ENCODE measurements around the gene RPL15. TPM values are rescaled to one million over a fixed set of nuclear protein-coding genes. Genes with fewer than 3 reads are reported as not detected.
A peak's percentile ranks its signal among the peaks of the same experiment; 100 is the strongest.

The RPL15 gene
- total RNA-seq, 1 donor from 2014 or later = 1,629 TPM

GRCh38 chr3:23884481-23884880, 32.5 kb upstream of the RPL15 start:
- TF ChIP-seq CTCF (IDR thresholded peaks at IDR 0.05; ENCODE audit: insufficient read depth, low read depth, low read length) (peak; percentile 8), EZH2 (IDR thresholded peaks at IDR 0.05; ENCODE audit: insufficient read depth, low read length) (no peak)
- H2AFZ ChIP-seq (ENCODE audit: low read depth, low read length) = no peak overlapping the region
- no peaks in the 10 kb centered on the region for H3K27me3 ChIP-seq (ENCODE audit: insufficient read depth, low read length)
- H3K9me3 Mint-ChIP-seq (ENCODE audit: unreplicated experiment) = peaks cover 2% of the 10 kb centered on the region
- no peaks in the 10 kb centered on the region for H3K36me3 ChIP-seq (ENCODE audit: insufficient read depth, low read length)
- no peak overlapping the region for H3K4me3 Mint-ChIP-seq (ENCODE audit: unreplicated experiment)
- no peak overlapping the region for H3K4me2 ChIP-seq (ENCODE audit: low read length)
- H3K9ac ChIP-seq (ENCODE audit: low read length) = no peak overlapping the region
- H3K36me3 Mint-ChIP-seq (ENCODE audit: low read depth, unreplicated experiment) = peaks cover 8% of the 10 kb centered on the region
- H3K4me1 Mint-ChIP-seq (ENCODE audit: low read depth, unreplicated experiment) = peaks cover 13% of the 10 kb centered on the region
- H4K20me1 ChIP-seq (ENCODE audit: insufficient read depth, low read length) = peaks cover 52% of the 10 kb centered on the region
- H3K27ac Mint-ChIP-seq (ENCODE audit: unreplicated experiment) = no peak overlapping the region
- H3K4me1 ChIP-seq (ENCODE audit: insufficient read depth, low read length) = no peaks in the 10 kb centered on the region
- H3K79me2 ChIP-seq (ENCODE audit: insufficient read depth, low read length) = peaks cover 3% of the 10 kb centered on the region
- no peak overlapping the region for H3K4me3 ChIP-seq (ENCODE audit: insufficient read depth, low read depth, low read length)
- H3K27me3 Mint-ChIP-seq (ENCODE audit: low read depth, unreplicated experiment) = no peaks in the 10 kb centered on the region
- no peak for DNase-seq (ENCODE audit: low read depth)
- H3K27ac ChIP-seq (ENCODE audit: low read depth, low read length) = no peak overlapping the region
- FAIRE-seq = no peak
- H3K9me3 ChIP-seq (ENCODE audit: insufficient read depth, low read depth, low read length) = no peaks in the 10 kb centered on the region

DNA sequence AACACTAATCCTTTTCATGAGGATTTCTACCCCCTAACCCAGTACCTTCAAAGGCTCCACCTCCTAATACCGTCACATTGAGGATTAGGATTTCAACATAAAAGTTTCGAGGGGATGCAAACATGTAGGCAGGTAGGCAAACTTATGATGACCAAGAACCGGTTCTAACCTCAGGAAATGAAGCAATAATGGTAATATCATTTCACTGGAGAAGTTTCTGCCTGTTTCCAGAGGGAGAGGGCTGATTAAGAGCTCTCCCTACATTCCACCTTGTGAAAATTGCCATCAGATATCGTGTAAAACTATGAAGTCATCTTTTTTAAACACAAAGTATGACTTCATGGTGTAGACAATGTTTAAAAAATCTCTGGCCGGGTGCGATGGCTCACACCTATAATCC, 31.7 kb upstream of the RPL15 start:
- Mint-ChIP-seq H3K27ac (ENCODE audit: unreplicated experiment) (no peak overlapping the region), H3K9me3 (ENCODE audit: unreplicated experiment) (no peaks in the 10 kb centered on the region), H3K4me3 (ENCODE audit: unreplicated experiment) (no peak overlapping the region), H3K27me3 (ENCODE audit: low read depth, unreplicated experiment) (no peaks in the 10 kb centered on the region), H3K4me1 (ENCODE audit: low read depth, unreplicated experiment) (peaks cover 13% of the 10 kb centered on the region), H3K36me3 (ENCODE audit: low read depth, unreplicated experiment) (peaks cover 6% of the 10 kb centered on the region)
- Histone ChIP-seq H3K79me2 (ENCODE audit: insufficient read depth, low read length) (peaks cover 3% of the 10 kb centered on the region), H4K20me1 (ENCODE audit: insufficient read depth, low read length) (peaks cover 55% of the 10 kb centered on the region), H3K9me3 (ENCODE audit: insufficient read depth, low read depth, low read length) (no peaks in the 10 kb centered on the region), H3K27me3 (ENCODE audit: insufficient read depth, low read length) (no peaks in the 10 kb centered on the region), H3K9ac (ENCODE audit: low read length) (no peak overlapping the region), H3K36me3 (ENCODE audit: insufficient read depth, low read length) (no peaks in the 10 kb centered on the region), H3K4me1 (ENCODE audit: insufficient read depth, low read length) (no peaks in the 10 kb centered on the region), H3K4me2 (ENCODE audit: low read length) (no peak overlapping the region), H3K27ac (ENCODE audit: low read depth, low read length) (no peak overlapping the region), H3K4me3 (ENCODE audit: insufficient read depth, low read depth, low read length) (no peak overlapping the region), H2AFZ (ENCODE audit: low read depth, low read length) (no peak overlapping the region)
- TF ChIP-seq CTCF (IDR thresholded peaks at IDR 0.05; ENCODE audit: insufficient read depth, low read depth, low read length) (no peak), EZH2 (IDR thresholded peaks at IDR 0.05; ENCODE audit: insufficient read depth, low read length) (no peak)
- FAIRE-seq = no peak
- no peak for DNase-seq (ENCODE audit: low read depth)

DNA sequence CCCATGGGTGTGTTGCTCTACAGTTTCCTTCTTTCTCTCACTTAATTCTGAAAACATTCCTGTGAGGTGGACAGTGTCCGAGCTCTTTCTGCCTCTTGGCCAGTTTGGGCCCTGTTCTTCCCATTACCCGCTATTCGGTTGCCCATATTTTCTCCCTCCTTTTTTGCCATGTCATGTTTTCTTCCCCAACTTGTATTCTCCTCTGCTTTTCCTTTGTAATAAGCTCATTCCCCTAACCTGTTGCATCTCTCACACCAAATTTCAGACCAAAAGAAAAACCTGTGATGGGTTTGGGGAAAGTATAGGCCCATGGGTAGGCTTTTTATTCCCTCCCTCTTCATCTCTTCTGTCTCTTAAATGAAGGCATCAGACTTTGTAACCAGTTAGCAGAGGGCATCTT, 30.6 kb upstream of the RPL15 start:
- FAIRE-seq = no peak
- Histone ChIP-seq H3K4me1 (ENCODE audit: insufficient read depth, low read length) (no peaks in the 10 kb centered on the region), H3K36me3 (ENCODE audit: insufficient read depth, low read length) (peaks cover 3% of the 10 kb centered on the region)

More for the DNA sequence above, 30.6 kb upstream of the RPL15 start:
- DNase-seq (ENCODE audit: low read depth) = no peak
- Histone ChIP-seq H3K79me2 (ENCODE audit: insufficient read depth, low read length) (no peaks in the 10 kb centered on the region), H3K4me3 (ENCODE audit: insufficient read depth, low read depth, low read length) (no peak overlapping the region), H2AFZ (ENCODE audit: low read depth, low read length) (no peak overlapping the region), H3K27ac (ENCODE audit: low read depth, low read length) (no peak overlapping the region), H3K9ac (ENCODE audit: low read length) (no peak overlapping the region), H3K4me2 (ENCODE audit: low read length) (no peak overlapping the region), H4K20me1 (ENCODE audit: insufficient read depth, low read length) (peaks cover 60% of the 10 kb centered on the region), H3K9me3 (ENCODE audit: insufficient read depth, low read depth, low read length) (no peaks in the 10 kb centered on the region), H3K27me3 (ENCODE audit: insufficient read depth, low read length) (no peaks in the 10 kb centered on the region)
- Mint-ChIP-seq H3K9me3 (ENCODE audit: unreplicated experiment) (no peaks in the 10 kb centered on the region), H3K4me1 (ENCODE audit: low read depth, unreplicated experiment) (peaks cover 9% of the 10 kb centered on the region), H3K27ac (ENCODE audit: unreplicated experiment) (no peak overlapping the region), H3K27me3 (ENCODE audit: low read depth, unreplicated experiment) (no peaks in the 10 kb centered on the region), H3K4me3 (ENCODE audit: unreplicated experiment) (no peak overlapping the region), H3K36me3 (ENCODE audit: low read depth, unreplicated experiment) (peaks cover 6% of the 10 kb centered on the region)
- TF ChIP-seq EZH2 (IDR thresholded peaks at IDR 0.05; ENCODE audit: insufficient read depth, low read length) (no peak), CTCF (IDR thresholded peaks at IDR 0.05; ENCODE audit: insufficient read depth, low read depth, low read length) (no peak)

All from astrocyte (in vitro differentiated cells and primary cell).